ENCODE measurements around the gene ELOB. TPM values are rescaled to one million over a fixed set of nuclear protein-coding genes. Genes with fewer than 3 reads are reported as not detected.

The ELOB gene
- 326 and 385 TPM in 2 replicates for total RNA-seq

DNA sequence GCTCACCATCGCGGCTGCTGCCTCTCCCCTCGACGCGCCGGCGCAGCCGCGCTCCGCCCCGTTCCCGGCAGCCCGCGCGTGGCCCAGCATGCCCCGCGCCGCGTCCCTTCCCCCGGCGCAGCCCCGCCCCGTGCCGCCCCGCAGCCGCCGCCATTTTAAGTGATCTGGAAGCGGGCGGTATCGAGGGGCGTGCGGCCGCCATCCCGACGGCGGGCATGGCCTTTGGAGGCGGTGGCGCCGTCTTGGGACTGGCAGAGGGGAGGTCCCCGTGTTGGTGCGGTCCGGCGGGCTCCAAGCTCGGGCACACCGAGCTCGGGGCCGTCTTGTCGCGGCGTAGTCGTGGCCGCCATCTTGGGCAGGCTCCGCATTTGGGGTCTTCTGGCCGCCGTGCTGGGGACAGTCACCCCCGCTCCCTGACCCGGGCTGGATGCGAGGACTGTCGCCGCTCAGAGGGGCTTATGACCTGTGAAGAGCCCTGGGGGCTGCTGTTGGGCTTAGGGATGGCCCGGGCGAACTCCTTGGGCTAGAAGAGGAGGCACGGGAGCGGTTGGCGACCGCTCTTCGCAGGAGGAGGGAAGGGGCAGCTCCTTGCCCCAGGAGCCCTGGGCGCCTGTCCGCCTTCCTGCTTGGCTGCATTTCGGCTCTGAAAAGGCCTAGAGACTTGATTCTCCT lies at the start of gene ELOB:
TSS of gene ELOB (minus strand) at position 50 of the 672 bp plus-strand sequence. CDS start at position 9, 41 bp downstream.

DNA sequence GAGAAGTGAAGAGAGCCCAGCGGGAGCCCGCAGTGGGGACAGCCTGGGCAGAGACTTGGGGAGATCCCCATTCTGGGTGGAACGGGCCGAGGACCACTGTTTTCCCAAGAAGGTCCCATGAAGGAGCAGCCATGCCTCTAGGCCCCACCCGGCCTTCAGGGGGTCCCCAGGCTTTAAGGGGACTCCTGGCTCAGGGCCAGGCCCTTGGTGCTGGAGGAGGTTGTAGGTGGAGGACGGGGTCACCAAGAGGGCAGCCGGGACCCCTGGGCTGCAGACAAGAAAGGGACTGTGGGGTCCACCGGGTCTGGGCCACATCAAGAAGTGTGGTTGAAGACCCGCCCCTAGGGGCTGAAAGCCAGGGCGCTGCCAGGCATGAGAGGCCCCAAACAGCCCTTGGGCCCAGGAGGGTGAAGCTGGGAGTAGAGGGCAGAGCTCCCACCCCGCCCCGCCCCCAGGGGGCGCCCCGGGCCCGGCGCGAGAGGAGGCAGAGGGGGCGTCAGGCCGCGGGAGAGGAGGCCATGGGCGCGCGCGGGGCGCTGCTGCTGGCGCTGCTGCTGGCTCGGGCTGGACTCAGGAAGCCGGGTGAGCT lies 39.8 kb upstream of the ELOB start, which contains the start of gene PRSS21:
TSS of gene PRSS21 (plus strand) at position 487 of the 589 bp plus-strand sequence. CDS start at position 519, 32 bp downstream.

DNA sequence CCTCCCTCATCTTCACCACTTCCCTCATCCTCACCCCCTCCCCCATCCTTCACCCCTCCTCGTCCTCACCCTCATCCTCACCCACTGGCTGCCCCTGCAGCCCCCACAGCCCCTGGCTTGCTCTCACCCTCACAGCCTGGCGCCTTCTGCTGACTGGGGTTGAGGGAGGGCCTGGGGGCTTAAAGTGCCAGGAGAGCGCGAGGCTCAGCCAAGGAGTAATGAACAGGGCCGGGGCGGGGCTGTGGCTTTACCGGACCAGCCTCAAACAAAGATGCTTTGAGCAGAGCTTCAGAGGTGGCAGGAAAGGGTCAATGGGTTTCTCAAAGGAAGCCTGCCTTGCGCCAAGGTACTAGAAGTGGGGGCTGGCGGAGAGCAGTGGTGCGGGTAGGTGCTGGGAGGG lies 10.3 kb upstream of the ELOB start, which contains the start of gene PRSS33:
TSS of gene PRSS33 (minus strand) at position 155 of the 400 bp plus-strand sequence. CDS start 1,013 bp downstream, outside the sequence.

DNA sequence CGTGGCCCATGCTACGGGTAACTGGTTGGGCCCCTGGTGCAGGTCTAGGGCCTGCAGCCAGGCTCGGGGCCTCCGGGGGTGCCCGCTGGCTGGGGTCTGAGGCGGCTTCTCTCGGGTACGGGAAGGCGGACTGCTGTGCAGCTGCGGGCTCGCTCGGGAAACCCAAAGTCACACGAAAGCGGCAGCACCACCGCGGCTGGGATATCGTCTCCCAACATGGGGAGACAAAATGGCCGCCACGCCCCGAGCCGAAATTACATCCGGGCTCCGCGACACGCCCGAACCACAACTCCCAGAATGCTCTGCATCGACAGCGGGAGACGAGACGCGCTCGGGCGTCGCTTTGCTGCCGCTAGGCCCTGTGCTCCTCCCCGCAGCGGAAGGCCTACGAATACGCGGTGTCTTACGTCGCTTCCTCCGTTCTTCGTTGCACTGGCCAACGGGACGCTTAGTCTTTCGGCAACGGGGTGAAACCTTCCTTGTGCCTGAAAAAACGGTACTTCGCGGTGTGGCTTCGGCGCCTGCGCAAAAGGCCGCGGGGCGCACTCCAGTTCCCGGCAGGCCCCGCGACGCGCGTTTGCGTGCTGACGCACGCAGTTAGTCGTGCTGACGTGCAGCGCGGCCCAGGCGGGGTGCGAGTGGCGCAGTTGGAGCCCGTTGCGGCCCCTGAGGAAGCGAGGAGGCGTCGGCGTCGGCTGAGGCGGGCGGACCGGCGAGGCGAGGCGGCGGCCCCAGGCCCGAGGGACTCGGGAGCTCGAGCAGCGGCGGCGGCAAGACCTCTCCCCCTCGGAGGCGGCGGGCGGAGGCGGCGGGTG lies 24.8 kb downstream of the ELOB start, which contains the start of gene SRRM2:
TSS of gene SRRM2 (plus strand) at position 604 of the 815 bp plus-strand sequence. CDS start 3,727 bp downstream, outside the sequence.

Other genes starting within 250 kb of the ELOB start
- gene CEMP1, start 245.9 kb downstream of the ELOB start, total RNA-seq: not detected in 2 replicates
- gene PDPK1, start 239.3 kb downstream of the ELOB start, total RNA-seq: 16.1 and 17.2 TPM in 2 replicates
- 19.1 and 28.0 TPM in 2 replicates for gene KCTD5, start 94.8 kb downstream of the ELOB start, total RNA-seq
- gene PRSS27, start 57.1 kb downstream of the ELOB start, total RNA-seq: 0.23 and 3.6 TPM in 2 replicates
- 75.3 and 87.8 TPM in 2 replicates for gene SRRM2, start 24.6 kb downstream of the ELOB start, total RNA-seq
- not detected in 2 replicates for gene PRSS33, start 10.3 kb upstream of the ELOB start, total RNA-seq
- not detected in 2 replicates for gene PRSS41, start 21.2 kb upstream of the ELOB start, total RNA-seq
- gene PRSS21, start 40.0 kb upstream of the ELOB start, total RNA-seq: 3.8 TPM in 1 of 2 replicates, not detected in the other
- gene ZG16B, start 53.0 kb upstream of the ELOB start, total RNA-seq: 2.1 and 2.5 TPM in 2 replicates
- gene PRSS22, start 80.9 kb upstream of the ELOB start, total RNA-seq: not detected in 2 replicates
- 74.9 and 165 TPM in 2 replicates for gene FLYWCH2, start 105.9 kb upstream of the ELOB start, total RNA-seq
- 27.7 and 33.2 TPM in 2 replicates for gene FLYWCH1, start 134.7 kb upstream of the ELOB start, total RNA-seq
- 0.23 and 1.8 TPM in 2 replicates for gene KREMEN2, start 187.0 kb upstream of the ELOB start, total RNA-seq
- gene PAQR4, start 192.1 kb upstream of the ELOB start, total RNA-seq: 1.8 and 4.0 TPM in 2 replicates
- 2.7 and 3.0 TPM in 2 replicates for gene PKMYT1, start 203.2 kb upstream of the ELOB start, total RNA-seq
- gene CLDN9, start 235.6 kb upstream of the ELOB start, total RNA-seq: not detected in 2 replicates
- gene CLDN6, start 240.9 kb upstream of the ELOB start, total RNA-seq: 0.12 and 0.51 TPM in 2 replicates
- gene TNFRSF12A, start 243.1 kb upstream of the ELOB start, total RNA-seq: 70.5 and 162 TPM in 2 replicates
- gene HCFC1R1, start 246.7 kb upstream of the ELOB start, total RNA-seq: 64.4 and 69.3 TPM in 2 replicates
- 24.8 and 30.0 TPM in 2 replicates for gene THOC6, start 246.8 kb upstream of the ELOB start, total RNA-seq